ENCODE results near the gene HS1BP3. TPM values are rescaled to one million over a fixed set of nuclear protein-coding genes. Genes with fewer than 3 reads are reported as not detected.

Gene HS1BP3
- total RNA-seq, 1 donor from 2014 or later: 10.0 TPM

DNA sequence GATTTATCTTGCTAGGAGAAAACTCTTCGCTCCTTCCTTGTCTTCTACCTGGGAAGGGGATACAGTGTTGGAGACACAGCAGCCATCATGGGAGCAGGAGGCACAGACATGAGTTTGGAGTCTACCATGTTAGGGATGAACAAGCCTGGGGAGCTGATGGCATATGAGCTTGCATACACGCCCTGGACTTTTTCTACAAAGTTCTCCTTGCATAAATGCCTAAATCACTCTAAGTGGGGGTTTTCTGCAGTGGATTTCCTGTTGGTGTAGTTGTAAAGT lies 3.6 kb upstream of the HS1BP3 start:
- no peak overlapping the region for H3K27ac ChIP-seq
- no peak for TF ChIP-seq EZH2phosphoT487 (IDR thresholded peaks at IDR 0.05)
- no peak for TF ChIP-seq EZH2 (IDR thresholded peaks at IDR 0.05)
- no peak for TF ChIP-seq CTCF (IDR thresholded peaks at IDR 0.05)
- Mint-ChIP-seq H3K36me3 (no peaks in the 10 kb centered on the region), H3K4me3 (no peak overlapping the region), H3K4me1 (peaks cover 38% of the 10 kb centered on the region), H3K27ac (no peak overlapping the region), H3K27me3 (ENCODE audit: insufficient read depth, low read depth) (peaks cover 23% of the 10 kb centered on the region), H3K9me3 (no peaks in the 10 kb centered on the region)
- H3K9me3 ChIP-seq (ENCODE audit: low read depth): no peaks in the 10 kb centered on the region
- no peaks in the 10 kb centered on the region for H3K36me3 ChIP-seq
- H3K79me2 ChIP-seq (ENCODE audit: low read depth): no peaks in the 10 kb centered on the region
- no peak overlapping the region for H3K4me3 ChIP-seq
- H3K9ac ChIP-seq: no peak overlapping the region
- H3K4me2 ChIP-seq: no peak overlapping the region
- no peaks in the 10 kb centered on the region for H4K20me1 ChIP-seq (ENCODE audit: low read depth)
- H2AFZ ChIP-seq (replicated peaks): no peak overlapping the region
- no peak for DNase-seq (ENCODE audit: low spot score)
- peaks cover 10% of the 10 kb centered on the region for H3K4me1 ChIP-seq
- H3K27me3 ChIP-seq: peaks cover 43% of the 10 kb centered on the region
- H3F3A ChIP-seq (ENCODE audit: low read depth): no peaks in the 10 kb centered on the region

GRCh38 chr2:20653695-20654534 lies 3.0 kb upstream of the HS1BP3 start:
- H3K36me3 ChIP-seq: no peaks in the 10 kb centered on the region
- DNase-seq (ENCODE audit: low spot score): no peak
- no peak overlapping the region for H2AFZ ChIP-seq (replicated peaks)
- H3K36me3 Mint-ChIP-seq: no peaks in the 10 kb centered on the region
- H3K4me1 ChIP-seq: peaks cover 10% of the 10 kb centered on the region
- no peak for TF ChIP-seq EZH2phosphoT487 (IDR thresholded peaks at IDR 0.05)
- no peak for TF ChIP-seq CTCF (IDR thresholded peaks at IDR 0.05)
- no peak for TF ChIP-seq EZH2 (IDR thresholded peaks at IDR 0.05)
- H3K9me3 Mint-ChIP-seq: no peaks in the 10 kb centered on the region
- H4K20me1 ChIP-seq (ENCODE audit: low read depth): no peaks in the 10 kb centered on the region
- H3K4me3 Mint-ChIP-seq: no peak overlapping the region
- no peak overlapping the region for H3K4me2 ChIP-seq
- H3K9ac ChIP-seq: no peak overlapping the region
- no peak overlapping the region for H3K27ac Mint-ChIP-seq
- H3K4me1 Mint-ChIP-seq: peaks cover 43% of the 10 kb centered on the region
- no peaks in the 10 kb centered on the region for H3K79me2 ChIP-seq (ENCODE audit: low read depth)
- H3K27me3 ChIP-seq: peaks cover 37% of the 10 kb centered on the region
- no peaks in the 10 kb centered on the region for H3F3A ChIP-seq (ENCODE audit: low read depth)
- H3K27me3 Mint-ChIP-seq (ENCODE audit: insufficient read depth, low read depth): peaks cover 21% of the 10 kb centered on the region
- H3K9me3 ChIP-seq (ENCODE audit: low read depth): no peaks in the 10 kb centered on the region
- no peak overlapping the region for H3K27ac ChIP-seq
- no peak overlapping the region for H3K4me3 ChIP-seq

DNA sequence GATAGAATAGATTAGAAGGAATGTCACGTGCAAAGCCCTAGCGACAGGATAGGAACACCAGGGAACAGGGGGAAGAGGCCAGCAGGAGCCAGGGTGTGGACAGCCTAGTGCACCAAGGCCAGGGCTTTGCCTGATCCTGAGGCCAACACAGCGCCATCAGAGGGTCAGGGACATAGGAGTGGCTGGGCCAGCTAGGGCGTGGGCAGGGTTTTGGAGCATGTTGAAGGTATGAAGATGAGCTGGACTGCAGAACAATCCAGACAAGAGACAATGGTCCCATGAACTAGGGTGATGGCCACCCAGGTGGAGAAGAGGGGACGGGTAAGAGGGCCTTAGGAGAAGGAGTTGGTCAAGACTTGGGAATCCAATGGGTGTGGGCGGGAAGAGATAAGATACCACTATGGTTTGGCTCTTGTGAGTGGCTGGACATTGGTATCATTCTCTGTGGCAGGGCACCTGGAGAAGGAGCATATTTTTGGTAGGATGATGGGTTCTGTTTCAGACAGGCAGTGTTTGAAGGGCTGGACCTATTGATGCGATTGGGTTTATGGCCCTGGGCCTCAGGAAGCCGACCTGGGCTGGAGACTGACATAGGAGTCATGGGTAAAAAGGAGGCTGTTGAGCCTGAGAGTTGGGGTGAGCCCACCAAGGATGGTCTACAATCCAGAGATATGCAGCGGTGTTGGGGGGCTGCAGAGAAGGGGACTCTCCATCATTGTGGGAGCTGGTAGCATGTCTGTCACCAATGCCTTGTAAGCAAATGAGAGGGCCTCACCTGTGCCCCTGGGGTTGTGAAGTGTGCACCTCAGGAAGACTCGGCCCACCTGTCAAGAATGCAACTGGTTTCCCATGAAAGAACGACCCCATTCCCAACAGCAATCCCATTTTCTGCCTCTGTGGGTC lies 2.0 kb upstream of the HS1BP3 start:
- H3K9ac ChIP-seq: no peak overlapping the region
- Mint-ChIP-seq H3K27me3 (ENCODE audit: insufficient read depth, low read depth) (peaks cover 17% of the 10 kb centered on the region), H3K27ac (peak overlapping the region; percentile 54), H3K4me1 (peaks cover 52% of the 10 kb centered on the region), H3K4me3 (peak overlapping the region; percentile 5), H3K36me3 (no peaks in the 10 kb centered on the region), H3K9me3 (no peaks in the 10 kb centered on the region)
- H3K79me2 ChIP-seq (ENCODE audit: low read depth): no peaks in the 10 kb centered on the region
- H3K27me3 ChIP-seq: peaks cover 30% of the 10 kb centered on the region
- H2AFZ ChIP-seq (replicated peaks): no peak overlapping the region
- H3K4me3 ChIP-seq: no peak overlapping the region
- peaks cover 10% of the 10 kb centered on the region for H3K4me1 ChIP-seq
- H4K20me1 ChIP-seq (ENCODE audit: low read depth): no peaks in the 10 kb centered on the region
- no peak overlapping the region for H3K27ac ChIP-seq
- no peaks in the 10 kb centered on the region for H3K9me3 ChIP-seq (ENCODE audit: low read depth)
- TF ChIP-seq EZH2phosphoT487 (IDR thresholded peaks at IDR 0.05) (no peak), CTCF (IDR thresholded peaks at IDR 0.05) (no peak), EZH2 (IDR thresholded peaks at IDR 0.05) (no peak)
- H3K36me3 ChIP-seq: no peaks in the 10 kb centered on the region
- H3K4me2 ChIP-seq: no peak overlapping the region
- no peaks in the 10 kb centered on the region for H3F3A ChIP-seq (ENCODE audit: low read depth)
- no peak for DNase-seq (ENCODE audit: low spot score)

Measured in neural progenitor cell (in vitro differentiated cells).